ENCODE results near the gene CCDC9B. TPM values are rescaled to one million over a fixed set of nuclear protein-coding genes. Genes with fewer than 3 reads are reported as not detected.

Gene CCDC9B
- total and polyA plus RNA-seq, 7 donors = 14.5 to 161 (median 87.0) TPM

- ATAC-seq (no peak), DNase-seq (peak in 1 of 2 donors; percentile 42)
- no peaks in the 10 kb centered on the region for H3K27me3 ChIP-seq (ENCODE audit: insufficient read depth in 3 of 3, low read length in 2 of 3)
- no peak overlapping the region for H3K4me3 ChIP-seq
- TF ChIP-seq CTCF (IDR thresholded peaks at IDR 0.05) = no peak
- H3K27ac ChIP-seq = no peak overlapping the region
- 80 to 86% (median 85%) methylated on average over 15 of the region's 15 CpGs for WGBS, 3 donors
- no peaks in the 10 kb centered on the region for H3K9me3 ChIP-seq
- no peaks in the 10 kb centered on the region for H3K36me3 ChIP-seq (ENCODE audit: insufficient read depth in 1 of 2, low read depth in 1 of 2)
- intact Hi-C loops (cut with DNase I) = no loop called here
- H3K4me1 ChIP-seq = peaks cover 17% of the 10 kb centered on the region
Measured at GRCh38 chr15:40346579-40347558, 6.1 kb upstream of the CCDC9B start.

- no peaks in the 10 kb centered on the region for H3K9me3 ChIP-seq
- no peak for ATAC-seq
Measured at GRCh38 chr15:40345867-40346578, 5.3 kb upstream of the CCDC9B start.

GRCh38 chr15:40345225-40345866, 4.6 kb upstream of the CCDC9B start:
- 73 to 79% (median 74%) methylated on average over 10 of the region's 10 CpGs for WGBS, 3 donors
- ATAC-seq = no peak
- Histone ChIP-seq H3K27ac (no peak overlapping the region), H3K27me3 (ENCODE audit: insufficient read depth in 3 of 3, low read length in 2 of 3) (no peaks in the 10 kb centered on the region), H3K36me3 (ENCODE audit: insufficient read depth in 1 of 2, low read depth in 1 of 2) (no peaks in the 10 kb centered on the region), H3K4me1 (peaks cover 31% of the 10 kb centered on the region), H3K4me3 (no peak overlapping the region), H3K9me3 (no peaks in the 10 kb centered on the region)
- DNase-seq = peak in 1 of 2 donors; percentile 28
- no peak for TF ChIP-seq CTCF (IDR thresholded peaks at IDR 0.05)
- intact Hi-C loops (cut with DNase I) = no loop called here

More at GRCh38 chr15:40345867-40346578, 5.3 kb upstream of the CCDC9B start:
- Histone ChIP-seq H3K27me3 (ENCODE audit: insufficient read depth in 3 of 3, low read length in 2 of 3) (no peaks in the 10 kb centered on the region), H3K4me1 (peaks cover 26% of the 10 kb centered on the region), H3K4me3 (no peak overlapping the region), H3K27ac (no peak overlapping the region), H3K36me3 (ENCODE audit: insufficient read depth in 1 of 2, low read depth in 1 of 2) (no peaks in the 10 kb centered on the region)
- no peak for TF ChIP-seq CTCF (IDR thresholded peaks at IDR 0.05)
- intact Hi-C loops (cut with DNase I) = no loop called here
- peak in 1 of 2 donors; percentile 37 for DNase-seq
- 91 to 94% (median 94%) methylated on average over 5 to 6 of the region's 6 CpGs for WGBS, 3 donors

GRCh38 chr15:40344631-40345120, 3.9 kb upstream of the CCDC9B start:
- WGBS, 3 donors = 34 to 48% (median 38%) methylated on average over 12 to 15 of the region's 15 CpGs
- H3K27me3 ChIP-seq (ENCODE audit: insufficient read depth in 3 of 3, low read length in 2 of 3) = no peaks in the 10 kb centered on the region
- H3K4me1 ChIP-seq = peaks cover 33% of the 10 kb centered on the region
- no peaks in the 10 kb centered on the region for H3K36me3 ChIP-seq (ENCODE audit: insufficient read depth in 1 of 2, low read depth in 1 of 2)
- peak in 2 of 4 donors; percentile 15 to 29 for ATAC-seq
- peak; percentile 73 for TF ChIP-seq CTCF (IDR thresholded peaks at IDR 0.05)
- no peak overlapping the region for H3K27ac ChIP-seq
- DNase-seq = peak; percentile 64 to 82
- H3K9me3 ChIP-seq = no peaks in the 10 kb centered on the region
- H3K4me3 ChIP-seq = no peak overlapping the region
- intact Hi-C loops (cut with DNase I) = loop anchor here in 1 of 2 donors (5.0 kb wide), 1 partner anchor 78 kb away; no protein-coding TSS in a partner anchor
